Measurements from ENCODE around the gene TBC1D17.

The TBC1D17 gene

DNA sequence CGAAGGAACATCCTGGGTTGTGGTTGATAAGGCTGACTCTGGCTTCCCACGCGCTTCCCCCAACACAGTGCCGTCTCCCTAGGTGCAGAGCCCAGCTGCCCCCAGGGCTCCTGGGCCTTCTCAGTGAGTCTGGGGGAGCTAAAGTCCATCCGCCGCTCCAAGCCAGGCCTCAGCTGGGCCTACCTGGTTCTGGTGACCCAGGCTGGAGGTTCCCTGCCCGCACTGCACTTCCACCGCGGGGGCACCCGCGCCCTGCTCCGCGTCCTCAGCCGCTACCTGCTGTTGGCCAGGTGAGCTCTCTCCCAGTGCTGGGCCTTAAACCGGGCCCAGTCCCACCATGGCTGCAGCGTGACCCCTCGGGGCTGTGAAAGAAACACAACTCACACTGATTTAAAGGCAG is 3.7 kb downstream of the TBC1D17 start:
- DNase-seq (ENCODE audit: insufficient read length, low spot score) = no peak
- TF ChIP-seq TAF1 (IDR thresholded peaks at IDR 0.05; ENCODE audit: low read depth, low read length) (no peak), POLR2AphosphoS5 (IDR thresholded peaks at IDR 0.05; ENCODE audit: low read depth, low read length) (no peak), SPI1 (IDR thresholded peaks at IDR 0.05; ENCODE audit: low read depth, low read length) (no peak), POLR2A (IDR thresholded peaks at IDR 0.05; ENCODE audit: low read depth, low read length) (no peak)
- FAIRE-seq = no peak

DNA sequence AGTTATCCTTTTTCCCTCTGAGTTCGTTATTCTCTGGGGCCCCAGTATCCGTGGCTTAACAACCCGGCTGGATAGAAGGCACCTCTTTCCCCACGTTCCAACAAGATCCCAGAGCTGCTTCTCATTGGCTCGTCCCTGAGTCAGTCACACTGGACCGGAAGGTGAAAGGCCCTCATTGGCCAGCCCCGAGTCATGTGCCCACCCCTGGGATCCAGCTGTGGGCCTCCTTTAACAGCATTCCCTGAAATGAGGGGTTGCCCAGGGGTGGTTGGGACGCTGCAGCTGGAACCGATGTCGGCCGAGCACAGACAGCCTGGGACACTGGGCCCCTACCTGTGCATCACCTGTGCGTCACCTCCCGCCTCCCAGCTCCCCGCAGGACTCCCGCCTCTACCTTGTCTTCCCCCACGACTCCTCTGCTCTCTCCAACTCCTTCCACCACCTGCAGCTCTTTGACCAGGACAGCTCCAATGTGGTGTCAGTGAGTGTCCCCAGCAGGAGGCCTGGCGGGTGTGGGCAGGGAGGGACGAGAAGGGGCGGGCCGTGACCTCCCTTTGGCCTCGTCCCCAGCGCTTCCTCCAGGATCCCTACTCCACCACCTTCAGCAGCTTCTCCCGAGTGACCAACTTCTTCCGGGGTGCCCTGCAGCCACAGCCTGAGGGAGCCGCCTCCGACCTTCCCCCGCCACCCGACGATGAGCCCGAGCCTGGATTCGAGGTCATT is 4.3 kb downstream of the TBC1D17 start:
- no peak for DNase-seq (ENCODE audit: insufficient read length, low spot score)
- no peak for FAIRE-seq
- no peak for TF ChIP-seq TAF1 (IDR thresholded peaks at IDR 0.05; ENCODE audit: low read depth, low read length)
- no peak for TF ChIP-seq POU2F2 (IDR thresholded peaks at IDR 0.05; ENCODE audit: low read depth, low read length)
- TF ChIP-seq POLR2A (IDR thresholded peaks at IDR 0.05; ENCODE audit: low read depth, low read length) = no peak
- no peak for TF ChIP-seq PAX5 (IDR thresholded peaks at IDR 0.05; ENCODE audit: insufficient read depth, low read length, severe bottlenecking)

DNA sequence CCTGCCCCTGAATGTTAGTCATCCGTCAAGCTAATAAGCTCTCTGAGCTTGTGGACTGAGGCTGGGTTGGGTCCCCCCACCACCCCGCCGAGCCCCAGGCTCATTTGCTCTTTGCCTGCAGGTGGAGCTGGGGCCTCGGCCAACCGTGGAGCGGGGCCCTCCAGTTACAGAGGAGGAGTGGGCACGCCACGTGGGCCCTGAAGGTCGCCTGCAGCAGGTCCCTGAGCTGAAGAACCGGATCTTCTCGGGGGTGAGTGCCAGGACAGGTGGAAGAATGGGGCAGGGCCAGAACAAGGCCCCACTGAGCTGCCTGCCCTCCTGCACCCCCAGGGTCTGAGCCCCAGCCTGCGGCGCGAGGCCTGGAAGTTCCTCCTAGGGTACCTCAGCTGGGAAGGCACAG is 5.1 kb downstream of the TBC1D17 start:
- DNase-seq (ENCODE audit: insufficient read length, low spot score) (no peak), FAIRE-seq (no peak)
- TF ChIP-seq POLR2A (IDR thresholded peaks at IDR 0.05; ENCODE audit: low read depth, low read length) (no peak), TAF1 (IDR thresholded peaks at IDR 0.05; ENCODE audit: low read depth, low read length) (no peak), PAX5 (IDR thresholded peaks at IDR 0.05; ENCODE audit: insufficient read depth, low read length, severe bottlenecking) (no peak), POU2F2 (IDR thresholded peaks at IDR 0.05; ENCODE audit: low read depth, low read length) (no peak), SPI1 (IDR thresholded peaks at IDR 0.05; ENCODE audit: low read depth, low read length) (no peak), POLR2AphosphoS5 (IDR thresholded peaks at IDR 0.05; ENCODE audit: low read depth, low read length) (no peak)

DNA sequence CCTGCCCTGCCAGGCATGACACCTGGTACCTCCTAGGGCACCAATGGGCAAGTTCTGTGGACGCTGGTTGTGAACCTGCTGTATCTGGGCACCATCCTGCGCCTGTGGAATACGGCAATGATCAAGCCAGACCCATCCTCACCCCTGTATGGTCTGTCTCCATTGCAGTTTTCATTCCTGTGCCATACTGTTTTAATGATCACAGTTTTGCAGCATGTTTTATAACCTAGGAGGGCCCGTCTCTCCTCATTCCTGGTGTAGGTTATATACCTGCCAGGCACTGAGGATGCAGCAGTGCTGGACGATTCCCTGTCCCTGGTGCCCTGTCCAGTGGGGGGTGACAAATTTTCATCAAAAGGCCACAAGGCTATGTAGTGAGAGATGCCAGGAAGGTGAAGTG is 5.6 kb downstream of the TBC1D17 start:
- no peak for FAIRE-seq
- no peak for TF ChIP-seq POLR2AphosphoS5 (IDR thresholded peaks at IDR 0.05; ENCODE audit: low read depth, low read length)
- no peak for TF ChIP-seq POU2F2 (IDR thresholded peaks at IDR 0.05; ENCODE audit: low read depth, low read length)
- TF ChIP-seq TAF1 (IDR thresholded peaks at IDR 0.05; ENCODE audit: low read depth, low read length) = no peak
- TF ChIP-seq SPI1 (IDR thresholded peaks at IDR 0.05; ENCODE audit: low read depth, low read length) = no peak
- TF ChIP-seq POLR2A (IDR thresholded peaks at IDR 0.05; ENCODE audit: low read depth, low read length) = no peak
- no peak for TF ChIP-seq PAX5 (IDR thresholded peaks at IDR 0.05; ENCODE audit: insufficient read depth, low read length, severe bottlenecking)

DNA sequence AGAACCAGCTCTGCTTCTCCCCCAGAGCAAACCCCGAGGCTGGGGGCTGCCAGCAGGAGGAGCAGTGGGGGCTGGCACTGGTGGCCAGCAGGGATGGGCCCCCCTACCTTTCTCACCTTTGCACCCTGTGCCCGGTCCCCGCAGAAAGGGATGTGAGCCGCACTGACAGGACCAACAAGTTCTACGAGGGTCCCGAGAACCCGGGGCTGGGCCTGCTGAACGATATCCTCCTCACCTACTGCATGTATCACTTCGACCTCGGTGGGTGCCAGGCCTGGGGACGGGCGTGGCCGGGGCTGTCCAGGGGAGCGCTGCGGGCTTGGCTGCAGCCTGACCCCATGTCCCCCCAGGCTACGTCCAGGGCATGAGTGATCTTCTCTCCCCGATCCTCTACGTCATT is 6.6 kb downstream of the TBC1D17 start:
- FAIRE-seq = no peak
- DNase-seq (ENCODE audit: insufficient read length, low spot score) = no peak
- TF ChIP-seq POLR2A (IDR thresholded peaks at IDR 0.05; ENCODE audit: low read depth, low read length) = 0 out of 2 replicates have a peak, but pooled peaks have one; percentile 15
- no peak for TF ChIP-seq SPI1 (IDR thresholded peaks at IDR 0.05; ENCODE audit: low read depth, low read length)
- TF ChIP-seq TAF1 (IDR thresholded peaks at IDR 0.05; ENCODE audit: low read depth, low read length) = no peak
- TF ChIP-seq POU2F2 (IDR thresholded peaks at IDR 0.05; ENCODE audit: low read depth, low read length) = no peak
- no peak for TF ChIP-seq PAX5 (IDR thresholded peaks at IDR 0.05; ENCODE audit: insufficient read depth, low read length, severe bottlenecking)

More for the DNA sequence above, 5.6 kb downstream of the TBC1D17 start:
- no peak for DNase-seq (ENCODE audit: insufficient read length, low spot score)

DNA sequence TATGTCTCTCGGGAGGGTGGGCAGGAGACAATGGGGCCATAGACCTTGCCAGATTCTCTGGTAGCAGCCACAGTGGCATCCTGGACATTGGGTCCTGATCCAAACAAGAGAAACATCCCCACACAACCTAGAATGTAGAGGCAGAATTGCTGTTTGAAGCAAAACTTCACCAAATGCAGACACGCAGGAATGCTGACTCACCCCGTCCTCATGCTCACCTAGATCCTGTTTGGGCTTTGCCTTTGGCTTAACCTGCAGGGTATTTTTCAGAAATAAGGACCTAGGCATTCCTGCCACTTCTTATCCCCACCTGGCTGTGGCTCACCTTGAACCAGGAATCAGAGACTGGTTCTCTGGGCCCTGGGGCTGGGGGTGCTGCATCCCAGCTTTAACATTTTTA is 7.3 kb downstream of the TBC1D17 start:
- FAIRE-seq (no peak), DNase-seq (ENCODE audit: insufficient read length, low spot score) (no peak)
- TF ChIP-seq PAX5 (IDR thresholded peaks at IDR 0.05; ENCODE audit: insufficient read depth, low read length, severe bottlenecking) (no peak), SPI1 (IDR thresholded peaks at IDR 0.05; ENCODE audit: low read depth, low read length) (no peak), POLR2AphosphoS5 (IDR thresholded peaks at IDR 0.05; ENCODE audit: low read depth, low read length) (no peak), TAF1 (IDR thresholded peaks at IDR 0.05; ENCODE audit: low read depth, low read length) (no peak), POU2F2 (IDR thresholded peaks at IDR 0.05; ENCODE audit: low read depth, low read length) (no peak), POLR2A (IDR thresholded peaks at IDR 0.05; ENCODE audit: low read depth, low read length) (no peak)

DNA sequence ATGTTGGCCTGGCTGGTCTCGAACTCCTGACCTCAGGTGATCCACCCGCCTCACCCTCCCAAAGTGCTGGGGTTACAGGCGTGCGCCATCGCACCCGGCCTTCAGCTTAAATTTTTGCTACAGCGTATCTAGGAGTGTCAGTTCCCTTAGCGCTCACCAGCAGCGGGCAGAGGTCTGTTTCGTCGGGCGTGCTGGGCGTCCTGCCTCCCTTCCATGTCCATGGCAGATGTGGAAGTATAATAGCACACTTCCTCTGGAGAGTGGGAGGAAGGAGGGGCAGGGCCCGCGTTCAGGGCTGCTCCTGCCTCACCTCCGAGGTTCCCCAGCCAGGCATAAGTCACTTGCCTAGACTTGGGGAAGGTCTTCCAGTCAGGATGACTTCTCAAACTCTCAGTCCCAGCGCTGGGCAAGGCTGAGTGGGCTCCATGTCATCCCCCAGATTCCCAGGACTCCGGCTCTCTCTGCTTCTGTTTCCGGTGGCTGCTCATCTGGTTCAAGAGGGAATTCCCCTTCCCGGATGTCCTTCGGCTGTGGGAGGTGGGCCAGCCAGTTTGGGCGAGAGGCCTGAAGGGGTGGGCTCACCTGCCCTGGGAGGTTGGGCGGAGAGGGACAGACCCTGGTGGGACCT is 9.6 kb downstream of the TBC1D17 start:
- no peak for TF ChIP-seq POU2F2 (IDR thresholded peaks at IDR 0.05; ENCODE audit: low read depth, low read length)
- no peak for TF ChIP-seq SPI1 (IDR thresholded peaks at IDR 0.05; ENCODE audit: low read depth, low read length)
- no peak for TF ChIP-seq TAF1 (IDR thresholded peaks at IDR 0.05; ENCODE audit: low read depth, low read length)
- no peak for TF ChIP-seq POLR2AphosphoS5 (IDR thresholded peaks at IDR 0.05; ENCODE audit: low read depth, low read length)
- TF ChIP-seq POLR2A (IDR thresholded peaks at IDR 0.05; ENCODE audit: low read depth, low read length) = no peak
- TF ChIP-seq PAX5 (IDR thresholded peaks at IDR 0.05; ENCODE audit: insufficient read depth, low read length, severe bottlenecking) = no peak
- FAIRE-seq (no peak), DNase-seq (ENCODE audit: insufficient read length, low spot score) (no peak)

DNA sequence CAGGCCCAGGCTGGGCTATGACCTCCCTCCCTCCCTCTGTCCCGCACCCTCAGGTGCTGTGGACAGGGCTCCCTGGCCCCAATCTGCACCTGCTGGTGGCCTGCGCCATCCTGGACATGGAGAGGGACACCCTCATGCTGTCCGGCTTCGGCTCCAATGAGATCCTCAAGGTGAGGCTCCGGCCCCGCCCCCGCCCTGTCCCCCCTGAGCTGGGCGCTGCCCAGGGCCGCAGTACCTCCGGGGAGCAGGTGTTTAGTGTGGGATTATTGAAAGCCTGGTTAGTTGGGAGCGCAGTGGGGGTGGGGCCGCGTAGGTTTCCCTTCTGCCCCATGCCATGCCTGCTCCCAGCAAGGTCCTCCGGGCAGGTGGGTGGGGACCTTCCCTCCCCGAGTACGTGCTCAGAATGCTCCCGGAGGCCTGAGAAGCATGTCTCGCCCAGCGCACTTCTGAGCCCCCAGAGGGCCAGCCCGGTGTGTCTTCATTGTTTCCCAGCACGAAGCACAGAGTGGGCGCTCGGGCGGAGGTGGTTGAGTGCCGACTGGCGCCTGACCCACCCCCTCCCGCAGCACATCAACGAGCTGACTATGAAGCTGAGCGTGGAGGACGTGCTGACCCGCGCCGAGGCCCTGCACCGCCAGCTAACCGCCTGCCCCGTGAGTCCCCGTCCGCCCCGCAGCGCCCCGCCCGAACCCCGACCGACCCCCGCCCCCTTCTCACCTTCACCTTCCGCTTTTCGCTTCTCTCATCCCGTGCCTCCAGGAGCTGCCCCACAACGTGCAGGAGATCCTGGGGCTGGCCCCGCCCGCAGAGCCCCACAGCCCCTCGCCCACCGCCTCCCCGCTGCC is 10.4 kb downstream of the TBC1D17 start:
- FAIRE-seq (no peak), DNase-seq (ENCODE audit: insufficient read length, low spot score) (no peak)
- no peak for TF ChIP-seq TAF1 (IDR thresholded peaks at IDR 0.05; ENCODE audit: low read depth, low read length)
- TF ChIP-seq PAX5 (IDR thresholded peaks at IDR 0.05; ENCODE audit: insufficient read depth, low read length, severe bottlenecking) = no peak
- TF ChIP-seq POLR2AphosphoS5 (IDR thresholded peaks at IDR 0.05; ENCODE audit: low read depth, low read length) = 0 out of 2 replicates have a peak, but pooled peaks have one; percentile 39

DNA sequence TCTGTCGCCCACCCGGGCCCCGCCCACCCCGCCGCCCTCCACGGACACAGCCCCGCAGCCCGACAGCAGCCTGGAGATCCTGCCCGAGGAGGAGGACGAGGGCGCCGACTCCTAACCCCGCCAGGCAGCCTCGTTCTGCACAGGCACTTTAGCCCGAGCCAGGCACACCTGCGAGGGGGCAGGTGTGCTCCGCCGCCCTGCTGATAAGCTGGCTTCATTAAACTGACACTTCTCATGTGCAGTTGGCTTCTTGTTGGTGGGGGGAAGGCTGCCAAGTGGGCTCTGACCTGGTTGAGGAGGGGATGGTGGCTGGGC is 11.0 kb downstream of the TBC1D17 start:
- no peak for TF ChIP-seq SPI1 (IDR thresholded peaks at IDR 0.05; ENCODE audit: low read depth, low read length)
- TF ChIP-seq POLR2A (IDR thresholded peaks at IDR 0.05; ENCODE audit: low read depth, low read length) = no peak
- TF ChIP-seq POLR2AphosphoS5 (IDR thresholded peaks at IDR 0.05; ENCODE audit: low read depth, low read length) = no peak
- no peak for TF ChIP-seq POU2F2 (IDR thresholded peaks at IDR 0.05; ENCODE audit: low read depth, low read length)
- TF ChIP-seq TAF1 (IDR thresholded peaks at IDR 0.05; ENCODE audit: low read depth, low read length) = no peak
- TF ChIP-seq PAX5 (IDR thresholded peaks at IDR 0.05; ENCODE audit: insufficient read depth, low read length, severe bottlenecking) = no peak
- no peak for FAIRE-seq
- no peak for DNase-seq (ENCODE audit: insufficient read length, low spot score)

All from GM12891 (cell line).